Activated CD8-positive, alpha-beta memory T cell treated with anti-CD3 and anti-CD28 coated beads for 36 hours (primary cell): ENCODE results near the gene ZNF594. TPM values are rescaled to one million over a fixed set of nuclear protein-coding genes. Genes with fewer than 3 reads are reported as not detected.
"Not testable (repeated sequence)": the region's sequence is repeated elsewhere in the genome, so short reads cannot be mapped to it uniquely, and the experiment has no call there.

Source experiments
- CTCF ChIA-PET: fragments of 350-600 bp; sonication (Branson Sonifier 250); formaldehyde crosslinking; loops from one replicate; lab custom pipeline; 2021; ENCODE audit warnings: antibody characterized with exemption; lab: Charles Lee
- POLR2A ChIA-PET: fragments of 350-600 bp; sonication (Branson Sonifier 250); formaldehyde crosslinking; loops from one replicate; lab custom pipeline; 2021; ENCODE audit warnings: antibody characterized with exemption; lab: Charles Lee
- total RNA-seq, 2 experiments: library from RNA; stranded (reverse); gene quantifications; one replicate each; pipeline ENCODE4 v1.2.3, GENCODE V29; 2021

The ZNF594 gene
- total RNA-seq, 2 experiments from 2014 or later: 11.9 to 12.1 TPM

GRCh38 chr17:5209396-5209795, 17.7 kb upstream of the ZNF594 start:
- POLR2A ChIA-PET: no interaction called here
- CTCF ChIA-PET: no interaction called here

DNA sequence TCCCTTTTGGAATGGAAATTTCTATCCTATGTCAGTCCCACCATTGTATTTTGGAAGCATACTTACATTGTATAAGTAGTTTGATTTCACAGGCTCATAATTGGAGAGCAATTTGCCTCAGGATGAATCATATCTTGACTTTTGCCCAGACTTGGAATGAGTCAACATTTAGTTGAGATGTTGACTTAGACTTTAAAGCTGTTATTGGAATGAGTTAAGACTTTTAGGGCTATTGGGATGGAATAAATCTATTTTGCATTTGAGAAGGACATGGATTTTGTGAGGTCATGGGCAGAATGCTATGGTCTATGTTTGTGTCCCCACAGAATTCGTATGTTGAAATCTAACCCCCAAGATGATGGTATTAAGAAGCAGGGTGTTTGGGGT, 12.2 kb upstream of the ZNF594 start:
- POLR2A ChIA-PET: no interaction called here
- CTCF ChIA-PET: no interaction called here

GRCh38 chr17:5203178-5203907, 11.7 kb upstream of the ZNF594 start:
- CTCF ChIA-PET: no interaction called here
- POLR2A ChIA-PET: no interaction called here

- ChIA-PET POLR2A (no interaction called here), CTCF (no interaction called here)
Observed at GRCh38 chr17:5201011-5201410, 9.3 kb upstream of the ZNF594 start.

DNA sequence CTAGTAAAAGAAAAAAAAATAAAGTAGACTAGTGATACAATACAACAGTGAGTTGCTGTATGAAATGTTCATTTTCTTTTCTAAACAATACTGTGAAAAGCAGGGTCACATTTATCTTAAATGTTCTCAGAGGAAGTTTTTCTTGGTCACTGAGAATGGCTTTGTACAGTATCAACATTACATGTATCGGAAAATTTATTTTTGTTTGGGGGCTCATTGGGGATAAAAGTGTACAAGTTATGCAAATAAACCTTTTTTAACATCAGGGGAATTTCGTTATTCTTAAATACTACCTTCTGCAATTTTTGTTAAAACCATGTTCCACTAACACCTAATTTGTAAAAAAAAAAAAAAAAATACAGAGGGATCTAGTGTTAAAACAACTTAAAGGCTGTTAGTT, 8.7 kb upstream of the ZNF594 start:
- POLR2A ChIA-PET: no interaction called here
- CTCF ChIA-PET: no interaction called here

DNA sequence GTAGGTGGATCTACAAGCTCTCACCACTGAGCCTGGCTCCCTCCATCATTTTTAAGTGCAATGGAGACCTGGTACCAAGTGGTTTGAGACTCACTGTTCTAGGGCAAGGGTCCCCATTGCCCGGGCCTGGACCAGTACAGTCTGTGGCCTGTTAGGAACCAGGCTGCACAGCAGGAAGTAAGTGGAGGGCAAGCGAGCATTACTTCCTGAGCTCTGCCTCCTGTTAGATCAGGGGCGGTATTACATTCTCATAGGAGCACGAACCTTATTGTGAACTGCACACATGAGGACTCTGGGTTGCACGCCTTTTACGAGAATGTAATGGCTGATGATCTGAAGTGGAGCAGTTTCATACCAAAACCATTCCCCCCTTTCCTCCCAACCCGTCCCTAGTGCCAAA, 6.8 kb upstream of the ZNF594 start:
- ChIA-PET CTCF (interaction anchor here (2.5 kb wide), 1 partner anchor 38 kb away, joined by 14 read pairs; no protein-coding TSS in a partner anchor), POLR2A (no interaction called here)

DNA sequence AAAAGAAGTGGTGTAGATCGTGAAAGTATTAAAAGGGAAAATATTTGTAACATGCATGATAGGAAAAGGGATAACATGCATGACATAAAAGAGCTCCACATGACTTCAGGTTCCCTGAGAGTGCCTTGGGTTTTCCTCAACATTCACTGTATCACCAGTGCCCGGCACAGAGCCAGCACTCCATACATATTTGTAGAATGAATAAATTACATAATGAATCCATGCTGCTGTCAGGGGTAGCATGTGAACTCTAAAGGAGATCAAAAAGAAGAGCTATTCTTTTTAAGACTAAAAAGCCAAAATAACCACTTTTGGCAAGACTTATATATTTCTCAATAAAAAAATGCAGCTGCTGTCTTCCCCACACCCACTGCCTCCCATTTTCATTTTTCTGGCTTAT, 2.7 kb upstream of the ZNF594 start:
- POLR2A ChIA-PET: no interaction called here
- CTCF ChIA-PET: interaction anchor here (0.7 kb wide), 1 partner anchor 71 kb away, joined by 3 read pairs; no protein-coding TSS in a partner anchor

- POLR2A ChIA-PET: interaction anchor here (0.5 to 0.6 kb wide), 2 partner anchors 80 to 204 kb away, joined by 3 to 5 read pairs; no protein-coding TSS in a partner anchor
- CTCF ChIA-PET: interaction anchor here (1.1 kb wide), 1 partner anchor 11 kb away, joined by 3 read pairs; no protein-coding TSS in a partner anchor
Observed at GRCh38 chr17:5184288-5184687, 7.4 kb downstream of the ZNF594 start.

DNA sequence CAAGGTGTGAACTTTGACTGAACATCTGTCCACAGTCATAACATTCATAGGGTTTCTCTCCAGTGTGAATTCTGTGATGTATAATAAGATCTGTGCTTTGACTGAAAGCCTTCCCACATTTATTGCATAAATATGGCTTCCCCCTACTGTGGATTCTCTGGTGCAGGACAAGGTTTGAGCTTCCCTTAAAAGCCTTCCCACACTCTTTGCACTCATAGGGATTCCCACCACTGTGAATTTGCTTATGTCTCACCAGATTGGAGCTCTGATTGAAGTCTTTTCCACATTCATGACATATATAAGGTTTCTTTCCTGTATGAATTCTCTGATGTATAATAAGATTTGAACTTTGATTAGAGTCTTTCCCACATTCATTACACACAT, 8.3 kb downstream of the ZNF594 start:
- ChIA-PET POLR2A (no interaction called here), CTCF (interaction anchor here (1.1 to 2.2 kb wide), 2 partner anchors 8 to 10 kb away, joined by 3 to 9 read pairs; partner anchors contain the start of gene ZNF594)

DNA sequence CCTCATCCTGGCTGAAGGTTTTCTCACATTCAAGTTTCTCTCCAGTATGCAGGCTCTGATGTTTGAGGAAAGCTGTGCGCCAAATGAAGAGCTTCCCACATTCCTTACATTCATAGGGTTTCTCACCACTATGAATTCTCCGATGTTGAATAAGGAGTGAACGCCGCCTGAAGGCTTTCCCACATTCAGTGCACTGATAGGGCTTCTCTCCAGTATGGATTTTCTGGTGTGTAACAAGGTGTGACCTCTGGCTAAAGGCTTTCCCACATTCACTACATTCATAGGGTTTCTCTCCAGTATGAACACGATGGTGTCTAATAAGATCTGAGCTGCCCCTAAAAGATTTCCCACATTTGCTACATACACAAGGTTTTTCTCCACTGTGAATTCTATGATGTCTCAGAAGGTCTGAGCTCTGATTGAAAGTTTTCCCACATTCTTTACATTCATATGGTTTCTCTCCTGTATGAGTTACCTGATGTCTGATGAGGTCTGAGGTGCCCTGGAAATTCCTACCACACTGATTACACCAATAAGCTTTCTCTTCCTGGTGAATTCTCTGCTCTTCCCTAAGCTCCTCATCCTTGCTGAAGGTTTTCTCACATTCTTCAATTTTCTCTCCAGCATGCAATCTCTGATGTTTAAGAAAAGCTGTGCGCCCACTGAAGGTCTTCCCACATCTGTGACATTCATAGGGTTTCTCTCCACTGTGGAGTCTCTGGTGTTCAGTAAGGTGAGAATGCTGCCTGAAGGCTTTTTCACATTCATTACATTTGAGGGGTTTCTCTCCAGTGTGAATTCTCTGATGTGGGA, 8.9 kb downstream of the ZNF594 start:
- ChIA-PET POLR2A (no interaction called here), CTCF (interaction anchor here (2.2 kb wide), 1 partner anchor 9 kb away, joined by 9 read pairs; the partner anchor contains the start of gene ZNF594)

DNA sequence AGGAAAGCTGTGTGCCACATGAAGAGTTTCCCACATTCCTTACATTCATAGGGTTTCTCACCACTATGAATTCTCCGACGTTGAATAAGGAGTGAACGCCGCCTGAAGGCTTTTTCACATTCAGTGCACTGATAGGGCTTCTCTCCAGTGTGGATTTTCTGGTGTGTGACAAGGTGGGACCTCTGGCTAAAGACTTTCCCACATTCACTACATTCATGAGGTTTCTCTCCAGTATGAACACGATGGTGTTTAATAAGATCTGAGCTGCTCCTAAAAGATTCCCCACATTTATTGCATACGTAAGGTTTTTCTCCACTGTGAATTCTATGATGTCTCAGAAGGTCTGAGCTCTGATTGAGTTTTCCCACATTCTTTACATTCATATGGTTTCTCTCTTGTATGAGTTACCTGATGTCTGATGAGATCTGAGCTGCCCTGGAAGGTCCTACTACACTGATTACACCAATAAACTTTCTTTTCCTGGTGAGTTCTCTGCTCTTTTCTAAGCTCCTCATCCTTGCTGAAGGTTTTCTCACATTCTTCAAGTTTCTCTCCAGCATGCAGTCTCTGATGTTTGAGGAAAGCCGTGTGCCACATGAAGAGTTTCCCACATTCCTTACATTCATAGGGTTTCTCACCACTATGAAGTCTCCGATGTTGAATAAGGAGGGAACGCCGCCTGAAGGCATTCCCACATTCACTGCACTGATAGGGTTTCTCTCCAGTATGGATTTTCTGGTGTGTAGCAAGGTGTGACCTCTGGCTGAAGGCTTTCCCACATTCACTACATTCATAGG, 10.0 kb downstream of the ZNF594 start:
- ChIA-PET POLR2A (no interaction called here), CTCF (interaction anchor here (2.2 kb wide), 1 partner anchor 10 kb away, joined by 9 read pairs; the partner anchor contains the start of gene ZNF594)

GRCh38 chr17:5179003-5179402, 12.7 kb downstream of the ZNF594 start:
- CTCF ChIA-PET: no interaction called here

DNA sequence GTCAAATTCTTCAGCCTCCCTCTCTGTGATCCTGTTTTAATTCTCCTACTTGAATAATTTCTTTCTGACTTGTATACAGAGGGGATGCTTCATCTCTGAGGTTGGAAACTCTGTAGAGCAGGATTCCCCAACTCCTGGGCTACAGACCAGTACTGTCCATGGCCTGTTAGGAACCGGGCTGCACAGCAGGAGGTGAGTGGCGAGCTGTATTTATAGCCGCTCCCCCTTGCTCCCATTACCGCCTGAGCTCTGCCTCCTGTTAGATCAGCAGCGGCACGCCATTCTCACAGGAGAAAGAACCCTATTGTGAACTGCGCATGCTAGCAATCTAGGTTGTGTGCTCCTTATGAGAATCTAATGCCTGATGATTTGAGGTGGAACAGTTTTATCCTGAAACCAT, 16.6 kb downstream of the ZNF594 start:
- POLR2A ChIA-PET, CTCF ChIA-PET: not testable (repeated sequence)

More at GRCh38 chr17:5179003-5179402, 12.7 kb downstream of the ZNF594 start:
- POLR2A ChIA-PET: no interaction called here

- POLR2A ChIA-PET: not testable (repeated sequence)
Observed at GRCh38 chr17:5165791-5166564, 25.7 kb downstream of the ZNF594 start.

GRCh38 chr17:5164436-5164835, 27.2 kb downstream of the ZNF594 start:
- CTCF ChIA-PET: no interaction called here
- POLR2A ChIA-PET: no interaction called here

More at GRCh38 chr17:5165791-5166564, 25.7 kb downstream of the ZNF594 start:
- CTCF ChIA-PET: not testable (repeated sequence)

GRCh38 chr17:5161793-5162192, 29.9 kb downstream of the ZNF594 start:
- CTCF ChIA-PET, POLR2A ChIA-PET: not testable (repeated sequence)

GRCh38 chr17:5160702-5161101, 31.0 kb downstream of the ZNF594 start:
- CTCF ChIA-PET: not testable (repeated sequence)
- POLR2A ChIA-PET: interaction anchor here (0.6 kb wide), 1 partner anchor 52 kb away, joined by 3 read pairs; no protein-coding TSS in a partner anchor

DNA sequence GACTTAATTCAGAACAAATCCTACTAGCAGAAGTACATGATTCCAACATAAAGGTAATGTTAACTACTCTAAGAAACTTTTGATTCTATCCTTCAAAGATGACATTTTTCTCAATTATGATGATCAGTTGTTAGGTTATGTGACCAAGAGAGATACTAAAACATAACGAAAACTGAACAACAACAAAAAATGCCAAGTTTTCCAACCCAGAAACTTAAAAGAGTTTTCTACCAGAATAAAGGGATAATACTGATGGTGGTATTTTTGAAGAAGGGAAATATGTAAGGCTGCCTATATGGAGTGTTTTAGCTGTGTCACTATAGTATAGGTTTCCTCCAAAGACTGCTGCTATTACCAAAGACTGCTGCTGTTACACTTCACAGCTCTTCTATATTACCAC, 45.5 kb downstream of the ZNF594 start:
- POLR2A ChIA-PET, CTCF ChIA-PET: not testable (repeated sequence)

DNA sequence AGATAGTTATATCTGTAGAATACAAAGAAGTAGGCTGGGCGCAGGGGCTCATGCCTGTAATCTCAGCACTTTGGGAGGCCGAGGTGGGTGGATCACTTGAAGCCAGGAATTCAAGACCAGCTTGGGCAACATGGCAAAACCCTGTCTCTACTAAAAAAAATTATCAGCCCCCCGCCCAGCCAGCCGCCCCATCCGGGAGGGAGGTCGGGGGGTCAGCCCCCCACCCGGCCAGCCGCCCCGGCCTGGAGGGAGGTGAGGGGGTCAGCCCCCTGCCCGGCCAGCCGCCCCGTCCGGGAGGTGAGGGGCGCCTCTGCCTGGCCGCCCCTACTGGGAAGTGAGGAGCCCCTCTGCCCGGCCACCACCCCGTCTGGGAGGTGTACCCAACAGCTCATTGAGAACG, 48.8 kb downstream of the ZNF594 start:
- CTCF ChIA-PET: not testable (repeated sequence)

More for the DNA sequence above, 48.8 kb downstream of the ZNF594 start:
- POLR2A ChIA-PET: not testable (repeated sequence)
